Measurements from ENCODE around the gene COX4I1.
"Not testable (repeated sequence)": the region's sequence is repeated elsewhere in the genome, so short reads cannot be mapped to it uniquely, and the experiment has no call there.

The COX4I1 gene

GRCh38 chr16:85800321-85800669 is 800 bp downstream of the COX4I1 start:
- peak; percentile 28 for DNase-seq (ENCODE audit: low read depth)

- no peak for DNase-seq (ENCODE audit: low read depth)
These were observed 4.1 kb downstream of the COX4I1 start for GRCh38 chr16:85803570-85803969.

GRCh38 chr16:85805442-85806045 is 6.0 kb downstream of the COX4I1 start:
- no peak for DNase-seq (ENCODE audit: low read depth)

- no peak for DNase-seq (ENCODE audit: low read depth)
These were observed 7.0 kb downstream of the COX4I1 start for GRCh38 chr16:85806539-85806938.

GRCh38 chr16:85807340-85807739 is 7.8 kb downstream of the COX4I1 start:
- DNase-seq (ENCODE audit: low read depth): not testable (repeated sequence)

GRCh38 chr16:85808104-85808503 is 8.6 kb downstream of the COX4I1 start:
- not testable (repeated sequence) for DNase-seq (ENCODE audit: low read depth)

- no peak for DNase-seq (ENCODE audit: low read depth)
These were observed 9.4 kb downstream of the COX4I1 start for GRCh38 chr16:85808926-85809325.

GRCh38 chr16:85809645-85810044 is 10.2 kb downstream of the COX4I1 start:
- no peak for DNase-seq (ENCODE audit: low read depth)

GRCh38 chr16:85810097-85810741 is 10.7 kb downstream of the COX4I1 start:
- no peak for DNase-seq (ENCODE audit: low read depth)

- no peak for DNase-seq (ENCODE audit: low read depth)
These were observed 11.2 kb downstream of the COX4I1 start for GRCh38 chr16:85810742-85811115.

GRCh38 chr16:85812031-85812807 is 12.7 kb downstream of the COX4I1 start:
- no peak for DNase-seq (ENCODE audit: low read depth)

GRCh38 chr16:85812811-85813700 is 13.6 kb downstream of the COX4I1 start:
- DNase-seq (ENCODE audit: low read depth): no peak

GRCh38 chr16:85816159-85816558 is 16.7 kb downstream of the COX4I1 start:
- no peak for DNase-seq (ENCODE audit: low read depth)

- DNase-seq (ENCODE audit: low read depth): not testable (repeated sequence)
These were observed 17.7 kb downstream of the COX4I1 start for GRCh38 chr16:85817195-85817594.

GRCh38 chr16:85819245-85819644 is 19.8 kb downstream of the COX4I1 start:
- DNase-seq (ENCODE audit: low read depth): peak; percentile 83

GRCh38 chr16:85819771-85820170 is 20.3 kb downstream of the COX4I1 start:
- no peak for DNase-seq (ENCODE audit: low read depth)

GRCh38 chr16:85820604-85821372 is 21.3 kb downstream of the COX4I1 start:
- no peak for DNase-seq (ENCODE audit: low read depth)

- DNase-seq (ENCODE audit: low read depth): peak; percentile 74
These were observed 22.1 kb downstream of the COX4I1 start for GRCh38 chr16:85821390-85822135.

- DNase-seq (ENCODE audit: low read depth): no peak
These were observed 22.6 kb downstream of the COX4I1 start for GRCh38 chr16:85822145-85822544.

- DNase-seq (ENCODE audit: low read depth): no peak
These were observed 23.9 kb downstream of the COX4I1 start for GRCh38 chr16:85823328-85823920.

Measured in activated gamma-delta T cell treated with anti-CD3 and anti-CD28 coated beads, Interleukin-2, amount 50 U/mL, for 16 hours (primary cell).